Brain microvascular endothelial cell (primary cell): ENCODE results near the gene SCARB1.
"Not testable (repeated sequence)": the region's sequence is repeated elsewhere in the genome, so short reads cannot be mapped to it uniquely, and the experiment has no call there.

ENCODE experiments used
- DNase-seq: peaks from one replicate; pipeline ENCODE4 v3.0.0-alpha.2; 2020
- H3K27ac ChIP-seq: fragments of 250-450 bp; sonication (Bioruptor Pico); 2 replicates; pipeline ENCODE4 v1.5.1; 2020; ENCODE audit warnings: mild to moderate bottlenecking, moderate library complexity
- H3K27me3 ChIP-seq: fragments of 250-450 bp; sonication (Bioruptor Pico); replicated peaks from 2 replicates; pipeline ENCODE4 v1.5.1; 2020; ENCODE audit warnings: mild to moderate bottlenecking
- H3K36me3 ChIP-seq: fragments of 250-450 bp; sonication (Bioruptor Pico); replicated peaks from 2 replicates; pipeline ENCODE4 v1.5.1; 2020; ENCODE audit warnings: mild to moderate bottlenecking
- H3K4me3 ChIP-seq: 2 replicates; pipeline ENCODE4 v1.5.1; 2011; ENCODE audit warnings: low read depth, mild to moderate bottlenecking, control low read depth, low read length, moderate library complexity
- CTCF ChIP-seq: IDR thresholded peaks from 2 replicates; pipeline ENCODE4 v1.5.1; 2011; ENCODE audit warnings: low read depth, mild to moderate bottlenecking, moderate library complexity, low read length, control low read depth, inconsistent platforms; ENCODE audit errors: missing control alignments
- in situ Hi-C: cut with HindIII; loops from 2 replicates; pipeline ENCODE4 v1.10.0; 2017; ENCODE audit warnings: low sequenced_read_pairs, low pct_ligation_motif_present

Gene SCARB1

GRCh38 chr12:124906606-124907261, 43.1 kb upstream of the SCARB1 start:
- in situ Hi-C loops, result no loop called here
- H3K36me3 ChIP-seq, result peaks cover 13% of the 10 kb centered on the region
- no peaks in the 10 kb centered on the region for H3K27me3 ChIP-seq
- no peak overlapping the region for H3K27ac ChIP-seq
- TF ChIP-seq CTCF, result peak; percentile 98
- peak; percentile 95 for DNase-seq
- H3K4me3 ChIP-seq, result no peak overlapping the region

- DNase-seq, result peak; percentile 94
- Histone ChIP-seq H3K36me3 (no peaks in the 10 kb centered on the region), H3K27ac (peak overlapping the region; percentile 68), H3K4me3 (no peak overlapping the region), H3K27me3 (no peaks in the 10 kb centered on the region)
- in situ Hi-C loops, result no loop called here
- TF ChIP-seq CTCF, result no peak
Measured at GRCh38 chr12:124904306-124905098, 40.8 kb upstream of the SCARB1 start.

DNA sequence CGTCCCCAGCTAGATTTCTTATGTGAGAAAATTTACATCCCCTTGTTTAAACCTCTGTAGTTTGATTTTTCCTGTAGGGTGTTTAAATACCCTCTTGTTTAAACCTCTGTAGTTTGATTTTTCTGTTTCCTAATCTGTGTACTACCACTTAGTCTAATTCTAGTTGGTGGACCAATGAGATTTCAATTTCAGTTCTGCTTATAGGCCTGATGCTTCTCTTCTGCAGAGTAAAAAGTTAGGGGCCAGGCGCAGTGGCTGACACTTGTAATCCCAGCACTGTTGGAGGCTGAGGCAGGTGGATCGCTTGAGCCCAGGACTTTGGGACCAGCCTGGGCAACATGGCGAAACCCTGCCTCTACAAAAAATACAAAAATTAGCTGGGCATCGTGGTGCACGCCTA, 39.3 kb upstream of the SCARB1 start:
- Histone ChIP-seq H3K27me3 (no peaks in the 10 kb centered on the region), H3K4me3 (no peak overlapping the region), H3K36me3 (no peaks in the 10 kb centered on the region), H3K27ac (no peak overlapping the region)
- TF ChIP-seq CTCF, result no peak
- no peak for DNase-seq
- in situ Hi-C loops, result no loop called here

- Histone ChIP-seq H3K27ac (no peak overlapping the region), H3K36me3 (no peaks in the 10 kb centered on the region), H3K4me3 (no peak overlapping the region), H3K27me3 (no peaks in the 10 kb centered on the region)
- no peak for DNase-seq
- in situ Hi-C loops, result no loop called here
- no peak for TF ChIP-seq CTCF
Measured at GRCh38 chr12:124901003-124901402, 37.3 kb upstream of the SCARB1 start.

GRCh38 chr12:124900345-124900795, 36.7 kb upstream of the SCARB1 start:
- H3K36me3 ChIP-seq, DNase-seq, in situ Hi-C loops, H3K27me3 ChIP-seq, H3K4me3 ChIP-seq, H3K27ac ChIP-seq: not testable (repeated sequence)

DNA sequence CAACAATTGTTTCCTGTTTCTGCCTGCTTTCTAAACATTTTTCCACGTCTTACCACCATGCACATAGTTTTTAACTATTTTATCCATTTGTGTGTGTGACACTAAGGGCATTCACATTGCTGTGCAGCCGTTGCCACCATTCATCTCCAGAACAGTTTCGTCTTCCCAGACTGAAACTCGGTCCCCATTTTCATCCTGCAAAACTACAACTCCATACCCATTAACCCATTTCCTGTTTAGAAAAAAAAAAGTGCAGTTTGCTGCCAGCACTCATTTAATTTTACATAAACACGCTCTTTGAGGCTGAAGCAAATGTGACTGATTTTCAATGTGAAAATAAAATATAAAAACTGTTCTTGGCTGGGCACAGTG, 35.2 kb upstream of the SCARB1 start:
- in situ Hi-C loops, result no loop called here
- TF ChIP-seq CTCF, result no peak
- Histone ChIP-seq H3K27me3 (no peaks in the 10 kb centered on the region), H3K27ac (no peak overlapping the region), H3K36me3 (no peaks in the 10 kb centered on the region), H3K4me3 (no peak overlapping the region)
- DNase-seq, result no peak
